Large intestine (tissue), 3 donors: Measurements from ENCODE around the gene LRRC7. TPM values are rescaled to one million over a fixed set of nuclear protein-coding genes. Genes with fewer than 3 reads are reported as not detected.
"Not testable (repeated sequence)": the region's sequence is repeated elsewhere in the genome, so short reads cannot be mapped to it uniquely, and the experiment has no call there.

Source experiments
- DNase-seq, 2 donors: peaks; one replicate each; pipeline versions ENCODE4 v3.0.0 to v3.0.0-alpha.2; 2013
- H3K27ac ChIP-seq: one replicate; pipeline ENCODE4 v1.5.1; 2013; ENCODE audit warnings: low read length
- H3K27me3 ChIP-seq: 2 replicates; pipeline ENCODE4 v1.6.1; 2013; ENCODE audit warnings: low read length; ENCODE audit not compliant: control insufficient read depth, insufficient read depth
- H3K36me3 ChIP-seq: 2 replicates; pipeline ENCODE4 v1.6.1; 2013; ENCODE audit warnings: low read length; ENCODE audit not compliant: control insufficient read depth, insufficient read depth
- H3K4me1 ChIP-seq: one replicate; pipeline ENCODE4 v1.6.1; 2013; ENCODE audit warnings: low read length; ENCODE audit not compliant: control insufficient read depth, insufficient read depth
- H3K4me3 ChIP-seq: one replicate; pipeline ENCODE4 v1.5.1; 2013; ENCODE audit warnings: low read length
- H3K9me3 ChIP-seq: one replicate; pipeline ENCODE4 v1.6.1; 2013; ENCODE audit warnings: mild to moderate bottlenecking, low read depth, low read length, moderate library complexity; ENCODE audit not compliant: control insufficient read depth
- WGBS: methylation state at CpG from one replicate; pipeline ENCODE4 v1.1.5; 2013; ENCODE audit warnings: low lambda C conversion rate; ENCODE audit not compliant: insufficient coverage; 5-methylcytosine and 5-hydroxymethylcytosine counted together
- polyA plus RNA-seq: library from polyadenylated mRNA; unstranded; fragments of 120-200 nt; gene quantifications from one replicate; pipeline ENCODE4 v1.2.1, GENCODE V29; 2013

LRRC7 gene
- polyA plus RNA-seq, 1 donor: 5.1 TPM

DNA sequence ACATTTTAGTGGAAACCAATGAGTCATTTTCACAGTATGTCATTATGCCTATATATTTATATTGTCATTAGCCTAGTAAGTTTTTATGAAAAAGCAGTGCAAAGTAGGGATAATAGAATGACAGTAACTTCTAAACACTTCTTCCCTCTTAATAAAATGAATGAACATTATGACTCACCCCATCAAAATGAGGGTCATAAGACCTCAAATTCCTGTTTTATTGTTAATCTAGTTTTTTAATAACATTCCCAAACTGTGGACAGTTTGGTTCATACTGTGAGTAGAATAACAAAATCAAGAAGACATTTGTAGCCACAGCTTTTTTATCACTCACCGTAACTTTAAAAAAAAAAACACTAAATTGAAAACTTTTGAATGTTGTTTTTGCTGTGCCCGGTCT lies 477.1 kb downstream of the LRRC7 start:
- Histone ChIP-seq H3K36me3 (no peaks in the 10 kb centered on the region), H3K4me3 (no peak overlapping the region), H3K4me1 (no peaks in the 10 kb centered on the region), H3K9me3 (no peaks in the 10 kb centered on the region), H3K27me3 (no peaks in the 10 kb centered on the region), H3K27ac (no peak overlapping the region)
- WGBS: 100% methylated on average over 1 of the region's 2 CpGs
- no peak for DNase-seq

GRCh38 chr1:70045581-70045980 lies 477.9 kb downstream of the LRRC7 start:
- H3K9me3 ChIP-seq, H3K4me1 ChIP-seq, DNase-seq, H3K36me3 ChIP-seq, H3K27ac ChIP-seq, H3K4me3 ChIP-seq, H3K27me3 ChIP-seq: not testable (repeated sequence)
- no CpG with 5 or more reads among the region's 1 CpG for WGBS

DNA sequence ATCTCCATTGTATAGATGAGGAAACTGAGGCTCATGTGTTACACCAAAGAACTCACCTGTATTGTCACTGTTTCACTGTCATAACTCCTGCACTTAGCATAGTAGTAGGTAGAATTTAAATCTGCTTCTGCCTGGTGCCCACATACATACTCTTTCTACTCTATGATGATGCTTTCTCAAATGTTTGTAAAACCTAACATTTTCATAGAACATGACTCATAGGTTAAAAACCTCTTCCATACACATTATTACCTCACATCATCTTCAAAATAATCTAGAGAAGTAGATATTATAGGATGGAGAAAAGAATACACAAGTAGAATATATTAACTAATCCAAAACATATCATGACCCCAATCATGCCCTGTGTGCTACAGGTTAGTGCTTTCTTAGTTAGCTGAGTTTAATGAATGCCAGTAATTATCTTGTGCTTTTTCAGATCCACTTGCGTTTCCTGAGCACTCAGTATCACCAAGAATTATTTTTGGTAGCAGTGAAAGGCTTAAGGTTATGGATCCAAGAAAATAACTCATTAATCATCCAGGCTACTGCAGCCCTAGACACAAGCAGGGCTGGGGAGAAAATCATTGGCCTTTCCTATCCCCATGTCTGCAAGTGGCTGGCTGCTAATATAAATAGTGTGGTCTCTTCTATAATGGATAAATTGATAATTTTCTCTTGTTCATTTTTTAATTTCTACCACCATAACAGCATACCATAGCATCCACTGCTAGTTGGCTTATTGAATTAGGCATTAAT lies 480.8 kb downstream of the LRRC7 start:
- WGBS: no CpG with 5 or more reads among the region's 1 CpG
- H3K4me3 ChIP-seq: no peak overlapping the region
- H3K36me3 ChIP-seq: no peaks in the 10 kb centered on the region
- H3K4me1 ChIP-seq: no peaks in the 10 kb centered on the region
- no peaks in the 10 kb centered on the region for H3K9me3 ChIP-seq
- DNase-seq: no peak
- no peak overlapping the region for H3K27ac ChIP-seq
- no peaks in the 10 kb centered on the region for H3K27me3 ChIP-seq

DNA sequence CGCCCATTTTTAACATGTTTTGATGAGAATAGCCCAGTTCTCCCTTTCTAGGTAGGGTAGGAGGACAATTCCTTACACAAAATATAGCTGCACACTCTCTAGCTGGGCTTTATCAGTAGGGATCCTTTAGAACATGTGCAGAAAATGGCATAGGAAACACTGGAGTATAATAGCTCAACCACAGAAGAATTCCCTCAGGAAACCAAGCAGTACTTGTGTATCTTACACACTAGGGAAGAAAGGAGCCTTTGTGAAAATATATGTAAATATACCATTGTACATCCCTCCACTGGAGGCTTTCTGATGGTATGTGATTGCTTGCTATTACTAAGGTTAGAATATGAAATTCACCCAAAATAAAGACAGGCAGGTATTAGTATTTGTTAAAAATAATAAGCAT lies 484.2 kb downstream of the LRRC7 start:
- Histone ChIP-seq H3K36me3 (no peaks in the 10 kb centered on the region), H3K27ac (no peak overlapping the region), H3K4me3 (no peak overlapping the region), H3K9me3 (no peaks in the 10 kb centered on the region), H3K27me3 (no peaks in the 10 kb centered on the region), H3K4me1 (no peaks in the 10 kb centered on the region)
- no CpG with 5 or more reads among the region's 1 CpG for WGBS
- no peak for DNase-seq

DNA sequence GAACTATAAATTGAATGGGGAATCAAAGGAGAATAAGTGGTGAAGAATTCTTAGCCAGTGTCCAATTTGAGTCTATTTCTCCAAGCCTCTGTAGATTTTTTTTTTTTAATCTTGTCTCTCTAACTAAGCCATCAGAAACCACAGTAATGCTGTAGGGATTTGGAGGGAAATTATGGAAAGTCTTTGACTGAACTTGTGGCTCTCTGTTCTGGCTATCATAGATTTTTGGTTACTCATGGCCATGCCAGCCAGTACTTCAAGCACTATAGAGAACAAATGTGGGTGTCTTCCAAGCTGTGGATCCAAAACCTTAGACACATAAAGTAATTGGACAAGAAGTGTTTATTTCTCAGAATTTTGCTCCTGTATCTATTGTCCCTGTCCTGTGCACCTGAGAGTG lies 489.8 kb downstream of the LRRC7 start:
- no peak for DNase-seq
- H3K27ac ChIP-seq: no peak overlapping the region
- H3K4me3 ChIP-seq: no peak overlapping the region
- no peaks in the 10 kb centered on the region for H3K4me1 ChIP-seq
- H3K36me3 ChIP-seq: no peaks in the 10 kb centered on the region
- no peaks in the 10 kb centered on the region for H3K9me3 ChIP-seq
- H3K27me3 ChIP-seq: no peaks in the 10 kb centered on the region

DNA sequence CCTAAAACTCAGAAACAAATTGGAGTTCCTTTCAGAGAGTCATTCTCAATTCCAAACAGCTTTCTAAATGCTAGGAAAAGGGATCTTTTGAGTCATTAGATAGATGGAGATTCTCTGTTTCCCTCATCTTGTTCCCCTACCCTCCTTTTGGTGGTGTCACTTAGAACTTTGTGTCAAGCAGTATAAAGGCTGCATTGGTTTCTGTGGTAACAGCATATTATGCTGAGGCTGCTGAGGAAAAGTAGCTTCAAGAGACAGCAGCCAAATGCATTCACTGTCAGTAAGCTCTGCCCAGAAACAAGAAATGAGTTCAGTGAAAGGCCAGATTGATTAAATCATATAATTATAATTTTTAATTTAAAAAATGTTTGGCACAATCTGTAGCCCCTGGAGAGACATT lies 493.5 kb downstream of the LRRC7 start:
- H3K4me3 ChIP-seq: no peak overlapping the region
- peak in 1 of 2 donors; percentile 1 for DNase-seq

DNA sequence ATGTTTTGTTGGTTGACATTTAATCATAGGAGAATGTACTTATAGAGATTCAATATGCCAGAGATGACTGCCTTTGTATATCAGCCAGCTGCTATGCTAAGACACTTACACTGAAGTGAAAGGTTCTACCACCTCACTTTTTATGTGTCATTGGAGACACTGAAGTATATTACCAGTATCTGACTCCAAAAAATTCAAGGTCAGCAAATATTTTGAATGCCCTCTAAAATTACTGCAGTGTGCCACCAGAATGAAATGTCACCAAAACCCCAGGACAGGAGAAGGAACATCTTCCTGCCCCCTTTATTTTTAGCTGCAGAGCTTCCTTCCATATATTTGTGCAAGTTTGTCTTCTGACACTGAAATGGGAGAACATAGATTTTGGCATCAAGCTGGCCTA lies 496.1 kb downstream of the LRRC7 start:
- no peak overlapping the region for H3K27ac ChIP-seq
- H3K9me3 ChIP-seq: no peaks in the 10 kb centered on the region
- H3K36me3 ChIP-seq: no peaks in the 10 kb centered on the region
- DNase-seq: no peak
- no peaks in the 10 kb centered on the region for H3K4me1 ChIP-seq
- H3K4me3 ChIP-seq: no peak overlapping the region
- H3K27me3 ChIP-seq: no peaks in the 10 kb centered on the region

More for the DNA sequence above, 493.5 kb downstream of the LRRC7 start:
- Histone ChIP-seq H3K9me3 (no peaks in the 10 kb centered on the region), H3K36me3 (no peaks in the 10 kb centered on the region), H3K27me3 (no peaks in the 10 kb centered on the region), H3K4me1 (no peaks in the 10 kb centered on the region), H3K27ac (no peak overlapping the region)

DNA sequence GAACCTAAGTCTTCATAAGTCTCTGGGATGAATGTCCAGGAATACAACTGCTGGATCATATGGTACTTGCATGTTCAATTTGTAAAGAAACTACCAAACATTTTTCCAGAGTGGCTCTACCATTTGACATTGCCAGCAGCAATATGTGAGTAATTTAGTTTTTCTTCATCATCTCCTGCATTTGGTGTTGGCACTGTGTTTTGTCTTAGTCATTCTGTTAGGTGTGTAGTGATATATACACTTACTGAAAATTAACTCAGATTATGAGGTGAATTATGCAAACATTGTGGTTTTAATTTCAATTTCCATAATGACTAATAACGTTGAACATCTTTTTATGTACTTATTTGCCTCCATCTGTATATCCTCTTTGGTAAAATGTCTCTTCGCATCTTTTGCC lies 499.0 kb downstream of the LRRC7 start:
- no peaks in the 10 kb centered on the region for H3K9me3 ChIP-seq
- H3K27ac ChIP-seq: no peak overlapping the region
- no peaks in the 10 kb centered on the region for H3K4me1 ChIP-seq
- 95% methylated on average over 2 of the region's 2 CpGs for WGBS
- no peak for DNase-seq
- H3K27me3 ChIP-seq: no peaks in the 10 kb centered on the region
- H3K4me3 ChIP-seq: no peak overlapping the region
- no peaks in the 10 kb centered on the region for H3K36me3 ChIP-seq

GRCh38 chr1:70071601-70072000 lies 503.9 kb downstream of the LRRC7 start:
- peak; percentile 1 to 7 for DNase-seq
- Histone ChIP-seq H3K4me1 (no peaks in the 10 kb centered on the region), H3K9me3 (no peaks in the 10 kb centered on the region), H3K36me3 (no peaks in the 10 kb centered on the region), H3K27me3 (no peaks in the 10 kb centered on the region), H3K27ac (no peak overlapping the region), H3K4me3 (no peak overlapping the region)
- 80% methylated on average over 1 of the region's 4 CpGs for WGBS

DNA sequence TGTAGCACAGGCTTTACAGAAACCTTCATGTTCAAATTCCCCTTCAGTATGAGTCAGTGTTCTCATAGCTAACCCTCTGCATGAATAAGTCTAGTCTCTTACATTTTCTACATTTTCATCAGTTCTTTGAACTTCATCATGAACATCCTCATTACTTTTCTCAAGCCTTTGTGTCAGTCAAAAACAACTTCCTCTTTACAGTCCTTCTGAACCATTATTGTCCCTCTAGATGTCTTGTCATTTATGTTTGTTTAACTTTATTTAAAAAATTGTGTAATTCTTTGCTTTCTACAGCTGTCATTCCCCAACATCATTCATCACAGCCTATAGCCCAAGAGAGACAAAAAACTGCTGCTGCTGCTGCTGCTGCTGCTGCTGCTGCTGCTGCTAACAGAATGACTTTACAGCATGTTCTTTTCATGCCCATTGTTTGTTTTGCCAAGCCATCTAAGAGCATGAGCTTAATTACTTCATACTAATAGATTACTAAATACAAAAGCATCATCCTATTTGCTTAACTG lies 504.6 kb downstream of the LRRC7 start:
- Histone ChIP-seq H3K36me3 (no peaks in the 10 kb centered on the region), H3K27ac (no peak overlapping the region), H3K4me1 (no peaks in the 10 kb centered on the region), H3K27me3 (no peaks in the 10 kb centered on the region), H3K9me3 (no peaks in the 10 kb centered on the region), H3K4me3 (no peak overlapping the region)
- no peak for DNase-seq

DNA sequence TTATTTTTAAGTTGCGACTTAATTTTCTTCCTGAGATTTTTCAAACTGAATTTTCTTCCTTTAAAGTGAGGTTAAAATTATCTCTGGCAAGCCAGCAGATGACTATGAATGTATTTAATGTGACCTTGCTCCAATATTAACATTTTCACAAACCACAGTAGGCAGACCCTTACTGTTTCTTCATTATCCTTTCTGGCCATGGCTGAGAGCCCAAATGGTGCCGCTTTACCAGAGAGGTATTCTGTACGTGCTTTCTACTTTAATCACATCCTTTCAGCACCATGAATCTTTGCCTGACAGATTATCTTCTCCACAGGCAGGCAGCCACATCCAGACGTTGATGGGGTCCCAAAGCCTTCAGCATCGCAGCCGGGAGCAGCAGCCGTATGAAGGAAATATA lies 508.0 kb downstream of the LRRC7 start:
- Histone ChIP-seq H3K27ac (no peak overlapping the region), H3K27me3 (no peaks in the 10 kb centered on the region)
- whole genome bisulfite sequencing: no CpG with 5 or more reads among the region's 7 CpGs

More for the DNA sequence above, 508.0 kb downstream of the LRRC7 start:
- Histone ChIP-seq H3K4me3 (no peak overlapping the region), H3K36me3 (no peaks in the 10 kb centered on the region), H3K4me1 (no peaks in the 10 kb centered on the region), H3K9me3 (peaks cover 3% of the 10 kb centered on the region)
- no peak for DNase-seq
